Mucosa of rectum (tissue), 2 donors: Measurements from ENCODE around the gene TAF5L.

Source experiments
- H3K27ac ChIP-seq, 2 donors: one replicate each; pipeline ENCODE4 v1.7.0; 2013; ENCODE audit warnings: inconsistent platforms in 2 of 2, low read depth in 2 of 2, low read length in 2 of 2
- H3K27me3 ChIP-seq, 2 donors: one replicate each; pipeline ENCODE4 v1.7.0; 2013; ENCODE audit warnings: low read length in 2 of 2; ENCODE audit not compliant: control insufficient read depth in 2 of 2, insufficient read depth in 2 of 2
- H3K36me3 ChIP-seq, 2 donors: one replicate each; pipeline ENCODE4 v1.7.0; 2013; ENCODE audit warnings: low read length in 2 of 2; ENCODE audit not compliant: control insufficient read depth in 2 of 2, insufficient read depth in 2 of 2
- H3K4me1 ChIP-seq, 2 donors: one replicate each; pipeline ENCODE4 v1.7.0; 2013; ENCODE audit warnings: low read length in 2 of 2, mild to moderate bottlenecking in 1 of 2; ENCODE audit not compliant: control insufficient read depth in 2 of 2, insufficient read depth in 2 of 2
- H3K4me3 ChIP-seq, 2 donors: one replicate each; pipeline ENCODE4 v1.7.0; 2013; ENCODE audit warnings: low read length in 2 of 2
- H3K9ac ChIP-seq, 2 donors: one replicate each; pipeline ENCODE4 v1.7.0; 2013; ENCODE audit warnings: low read length in 2 of 2, low read depth in 1 of 2, mild to moderate bottlenecking in 1 of 2
- H3K9me3 ChIP-seq, 2 donors: one replicate each; pipeline ENCODE4 v1.7.0; 2013; ENCODE audit warnings: low read length in 2 of 2; ENCODE audit not compliant: control insufficient read depth in 2 of 2
- donor health status: healthy.
- donor health status: Normal muscosa, but diverticular disease.

Gene TAF5L

DNA sequence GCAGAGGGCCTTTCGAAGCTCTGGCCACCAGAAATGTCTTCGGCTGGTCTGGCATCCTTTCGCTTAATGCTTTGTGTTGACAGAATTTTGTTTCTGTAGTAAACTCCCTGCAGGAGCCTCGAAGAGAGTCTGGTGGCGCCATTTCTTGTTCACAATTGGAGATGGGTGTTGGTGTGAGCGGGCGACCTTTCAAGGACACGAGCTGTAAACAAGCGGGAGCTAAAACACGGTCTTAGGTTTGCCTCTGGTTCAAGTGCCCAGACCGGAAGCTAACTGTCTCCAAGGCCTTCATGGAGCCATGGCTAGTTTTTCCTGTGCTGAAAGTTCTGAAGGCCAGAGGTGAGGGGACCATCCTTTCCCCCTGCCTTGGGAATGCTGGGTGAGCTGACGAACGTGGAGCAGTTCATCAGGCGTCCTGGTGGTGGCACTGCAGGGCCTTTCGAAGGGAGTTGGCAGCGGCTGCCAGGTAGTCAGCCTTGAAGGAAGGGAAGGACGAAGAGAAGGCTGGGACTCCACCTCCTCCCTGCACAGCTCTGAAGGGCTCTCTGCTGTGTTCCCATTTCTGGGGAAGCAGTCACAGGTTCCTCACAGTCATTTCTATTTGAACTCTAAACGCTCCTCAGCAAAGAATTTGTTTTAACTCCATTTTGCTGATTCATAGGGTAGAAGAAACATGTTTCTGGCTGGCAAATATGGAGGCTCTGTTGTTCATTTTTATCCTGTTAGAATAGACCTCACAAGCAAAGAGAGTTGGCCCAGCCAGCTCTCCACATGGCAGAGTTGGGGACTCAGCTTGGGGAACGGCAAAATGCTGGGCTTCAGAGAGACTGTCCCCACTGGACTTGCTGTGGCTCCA lies 35.3 kb upstream of the TAF5L start:
- no peak overlapping the region for H3K9ac ChIP-seq
- no peaks in the 10 kb centered on the region for H3K27me3 ChIP-seq
- H3K36me3 ChIP-seq, result peaks cover 0 to 11% of the 10 kb centered on the region in 2 donors
- no peak overlapping the region for H3K4me3 ChIP-seq
- H3K27ac ChIP-seq, result no peak overlapping the region
- no peaks in the 10 kb centered on the region for H3K4me1 ChIP-seq
- H3K9me3 ChIP-seq, result no peaks in the 10 kb centered on the region

DNA sequence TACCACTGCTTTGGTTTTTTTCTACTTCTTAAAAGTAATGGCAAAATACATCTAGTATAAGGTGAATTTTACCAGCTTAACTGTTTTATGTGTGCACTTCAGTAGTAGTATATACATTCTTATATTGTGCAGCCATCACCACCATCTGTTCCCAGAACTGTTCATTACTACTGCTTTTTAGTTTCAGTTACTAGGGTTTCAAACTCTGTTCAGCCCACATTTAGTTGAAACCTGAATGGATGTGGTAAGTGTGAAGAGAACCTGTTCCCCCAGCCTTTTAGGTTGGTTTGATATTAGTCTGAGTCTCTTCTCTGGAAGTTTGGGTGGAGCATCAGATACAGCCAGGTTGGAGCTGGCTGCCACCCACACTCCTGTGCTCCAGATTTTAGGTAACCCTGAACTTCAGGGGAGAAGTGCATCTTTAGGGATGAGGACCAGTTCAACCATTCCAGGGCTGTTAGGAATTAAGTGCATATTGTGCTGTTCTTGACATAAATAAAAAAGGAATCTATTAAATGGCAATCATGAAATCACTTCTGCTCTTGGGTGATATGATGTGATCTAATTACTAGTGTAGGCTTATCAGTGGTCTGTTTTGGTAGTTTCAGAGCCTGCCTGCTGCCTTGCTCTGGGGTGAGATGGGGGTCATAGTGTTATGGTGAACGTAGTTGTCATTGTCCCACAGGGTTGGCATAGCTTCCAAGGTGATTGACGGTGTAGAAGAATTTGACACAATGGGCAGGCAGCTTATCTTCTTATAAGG lies 32.3 kb upstream of the TAF5L start:
- Histone ChIP-seq H3K27ac (no peak overlapping the region), H3K4me1 (no peaks in the 10 kb centered on the region), H3K4me3 (no peak overlapping the region), H3K27me3 (no peaks in the 10 kb centered on the region), H3K9me3 (no peaks in the 10 kb centered on the region), H3K36me3 (peaks cover 10 to 15% of the 10 kb centered on the region in 2 donors), H3K9ac (no peak overlapping the region)

DNA sequence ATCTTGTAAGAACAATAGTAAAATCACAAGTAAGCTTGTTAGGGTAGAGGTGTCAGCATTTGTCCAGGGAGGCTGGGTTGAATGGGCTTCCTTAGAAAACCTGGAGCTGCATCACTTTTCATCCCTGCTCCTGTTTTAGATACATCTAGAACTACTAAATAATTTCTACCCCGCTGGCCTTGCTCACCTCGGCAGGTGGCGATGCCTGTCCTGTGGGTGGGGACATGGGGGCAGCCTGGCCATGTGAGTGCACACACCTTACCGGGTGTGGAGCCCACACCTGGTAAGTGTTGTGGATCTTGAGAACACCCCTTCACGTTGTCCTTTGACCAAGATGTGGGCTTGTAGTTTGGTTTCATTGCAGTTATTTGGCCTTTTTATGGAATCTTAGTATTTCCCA lies 29.9 kb upstream of the TAF5L start:
- Histone ChIP-seq H3K9ac (no peak overlapping the region), H3K4me3 (no peak overlapping the region), H3K36me3 (peaks cover 14 to 23% of the 10 kb centered on the region in 2 donors), H3K4me1 (no peaks in the 10 kb centered on the region), H3K9me3 (no peaks in the 10 kb centered on the region), H3K27ac (no peak overlapping the region), H3K27me3 (no peaks in the 10 kb centered on the region)

DNA sequence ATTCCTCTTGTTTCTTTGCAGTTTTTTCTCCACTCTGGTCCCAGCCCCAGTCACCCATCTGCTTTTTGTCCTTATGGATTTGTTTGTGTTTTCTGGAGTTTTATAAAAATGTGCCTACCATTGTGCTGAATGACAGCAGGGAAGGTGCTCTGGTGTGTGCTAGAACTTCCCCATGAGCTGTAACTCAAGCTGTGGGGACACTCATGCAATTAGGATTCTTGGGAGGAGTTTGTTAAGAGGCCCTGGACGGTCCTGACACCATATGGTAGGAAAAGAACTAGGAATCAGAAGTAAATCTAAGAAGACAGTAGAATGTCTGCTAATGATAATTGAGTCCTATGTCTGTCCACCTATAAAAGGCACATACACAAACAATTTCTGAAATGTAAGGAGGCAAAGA lies 27.5 kb upstream of the TAF5L start:
- H3K4me1 ChIP-seq, result no peaks in the 10 kb centered on the region
- H3K27ac ChIP-seq, result no peak overlapping the region
- peaks cover 29 to 33% of the 10 kb centered on the region in 2 donors for H3K36me3 ChIP-seq
- no peaks in the 10 kb centered on the region for H3K27me3 ChIP-seq
- H3K9ac ChIP-seq, result no peak overlapping the region
- H3K4me3 ChIP-seq, result no peak overlapping the region
- H3K9me3 ChIP-seq, result no peaks in the 10 kb centered on the region

DNA sequence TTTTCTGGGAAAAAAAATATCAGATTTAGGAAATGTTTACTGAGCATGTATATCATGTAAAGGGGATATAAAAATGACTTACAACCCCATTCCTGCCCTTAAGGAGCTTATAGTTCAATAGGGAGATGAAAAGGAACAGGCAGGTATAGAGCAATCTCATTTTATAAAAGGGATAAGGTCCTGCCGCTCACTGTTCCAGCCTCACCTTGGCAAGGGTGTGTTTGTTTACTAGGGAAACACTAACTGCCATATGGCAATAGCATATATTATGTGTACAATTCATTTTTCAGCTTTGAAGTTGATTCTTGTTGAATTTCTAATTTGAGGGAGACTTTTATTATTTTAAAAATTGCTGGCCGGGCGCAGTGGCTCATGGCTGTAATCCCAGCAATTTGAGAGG lies 25.6 kb upstream of the TAF5L start:
- Histone ChIP-seq H3K9ac (no peak overlapping the region), H3K36me3 (peaks cover 41 to 43% of the 10 kb centered on the region in 2 donors), H3K27me3 (no peaks in the 10 kb centered on the region), H3K27ac (no peak overlapping the region), H3K9me3 (no peaks in the 10 kb centered on the region), H3K4me1 (no peaks in the 10 kb centered on the region), H3K4me3 (no peak overlapping the region)

DNA sequence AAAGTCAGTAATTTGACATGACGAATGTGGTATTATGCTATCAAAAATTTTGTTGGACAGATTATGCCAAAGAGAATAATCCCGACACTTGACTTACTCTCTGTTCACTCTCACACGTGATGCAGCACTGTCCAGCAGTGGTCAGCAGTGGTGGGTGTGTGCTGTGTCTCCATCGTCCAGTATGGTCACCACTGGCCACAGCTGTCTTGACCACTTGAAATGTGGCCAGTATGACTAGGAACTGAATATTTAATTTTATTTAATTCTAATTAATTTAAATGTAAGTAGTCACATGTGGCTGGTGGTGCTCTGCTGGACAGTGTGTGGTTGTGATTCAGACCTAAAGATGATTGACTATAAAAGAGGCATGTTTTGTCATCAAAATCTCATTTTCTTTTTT lies 24.1 kb upstream of the TAF5L start:
- Histone ChIP-seq H3K9me3 (no peaks in the 10 kb centered on the region), H3K4me1 (no peaks in the 10 kb centered on the region), H3K4me3 (no peak overlapping the region), H3K27me3 (no peaks in the 10 kb centered on the region), H3K27ac (no peak overlapping the region), H3K9ac (no peak overlapping the region), H3K36me3 (peaks cover 45 to 51% of the 10 kb centered on the region in 2 donors)

DNA sequence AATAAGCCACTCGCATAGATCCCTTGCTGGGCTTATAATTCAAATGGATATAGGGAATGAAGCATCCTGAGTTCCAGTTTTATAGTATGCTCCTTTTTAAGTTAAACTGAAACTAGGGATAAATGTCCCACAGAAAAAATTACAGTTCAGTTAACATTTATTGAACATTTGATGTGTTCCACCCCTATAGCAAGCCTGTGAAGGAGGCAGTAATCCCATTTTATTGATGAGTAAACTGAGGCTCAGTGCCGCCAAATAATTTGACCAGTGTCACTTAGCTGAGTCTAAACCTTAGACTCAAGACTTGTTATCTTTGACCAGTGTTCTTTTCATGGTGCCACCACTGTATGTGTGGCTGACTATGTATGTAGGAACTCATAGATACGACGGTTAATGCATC lies 22.5 kb upstream of the TAF5L start:
- H3K4me1 ChIP-seq, result no peaks in the 10 kb centered on the region
- peaks cover 38 to 51% of the 10 kb centered on the region in 2 donors for H3K36me3 ChIP-seq
- no peak overlapping the region for H3K9ac ChIP-seq
- H3K27ac ChIP-seq, result no peak overlapping the region
- no peaks in the 10 kb centered on the region for H3K9me3 ChIP-seq
- no peaks in the 10 kb centered on the region for H3K27me3 ChIP-seq
- no peak overlapping the region for H3K4me3 ChIP-seq

DNA sequence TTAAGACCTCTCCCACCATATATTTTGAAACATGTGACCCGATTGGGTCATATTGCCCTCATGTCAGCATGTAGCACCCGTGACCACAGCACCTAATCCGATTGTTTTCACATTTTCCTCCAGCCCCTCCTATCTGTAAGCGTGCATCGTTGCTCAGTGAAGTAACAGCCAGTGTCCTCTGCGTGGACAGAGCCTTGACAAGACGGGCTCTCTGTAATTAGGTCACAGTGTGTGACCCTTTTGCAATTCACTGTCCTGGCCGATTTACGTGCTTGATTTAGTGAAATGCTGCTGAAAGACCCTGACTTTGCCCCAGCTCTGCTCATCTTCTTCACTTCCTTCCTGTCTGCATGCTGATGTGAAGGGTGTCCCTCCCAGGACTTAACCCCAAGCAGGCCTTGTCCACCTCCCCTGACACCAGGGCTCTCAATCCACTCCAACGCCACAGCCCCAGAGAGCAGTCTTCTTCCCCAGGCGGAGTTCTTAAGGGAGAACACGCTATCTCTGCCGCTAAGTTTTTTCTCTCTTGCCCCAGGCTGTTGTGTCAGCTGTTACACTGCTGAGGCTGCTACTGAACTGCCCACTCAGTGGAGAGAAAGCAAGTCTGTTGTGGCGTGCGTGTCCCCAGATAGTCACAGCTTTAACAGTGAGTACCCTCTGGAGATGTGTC lies 19.5 kb upstream of the TAF5L start:
- Histone ChIP-seq H3K9me3 (no peaks in the 10 kb centered on the region), H3K27ac (no peak overlapping the region), H3K4me1 (peaks cover 3% of the 10 kb centered on the region in 2 donors)

DNA sequence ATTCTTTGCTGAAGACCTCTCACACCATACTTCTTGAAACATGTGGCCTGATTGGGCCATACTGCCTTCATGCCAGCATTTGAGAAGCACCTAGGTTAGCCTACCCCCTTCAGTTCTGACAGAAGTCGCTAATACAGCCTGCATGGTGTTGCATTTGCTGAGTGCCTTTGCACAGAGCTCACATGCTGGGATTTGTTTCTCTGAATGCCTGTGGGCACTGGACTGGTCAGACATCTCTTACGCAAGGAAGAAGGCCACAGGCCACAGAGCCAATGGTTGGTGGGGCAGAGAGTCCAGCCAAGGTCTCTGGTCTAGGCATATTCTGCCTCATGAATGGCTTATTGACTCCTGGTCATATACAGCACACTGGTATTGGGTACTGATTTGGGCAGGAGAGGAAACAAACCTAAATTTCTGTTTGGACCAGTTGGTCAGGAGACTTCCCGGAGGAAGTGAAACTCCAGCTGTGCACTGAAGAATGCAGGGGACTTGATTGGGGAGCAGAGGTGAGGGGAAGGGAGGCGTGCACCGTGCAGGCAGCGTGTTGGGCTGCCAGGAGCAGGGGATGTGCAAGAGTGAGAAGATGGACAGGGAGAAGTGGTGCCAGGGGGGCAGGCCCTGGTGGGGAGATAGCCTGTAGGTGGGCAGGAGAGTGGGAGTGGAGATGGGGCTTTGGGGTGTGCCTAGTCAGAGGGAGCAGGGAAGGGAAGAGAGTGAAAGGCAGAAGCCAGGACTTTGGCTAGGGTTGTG lies 18.2 kb upstream of the TAF5L start:
- Histone ChIP-seq H3K36me3 (peaks cover 34 to 35% of the 10 kb centered on the region in 2 donors), H3K4me1 (peaks cover 3 to 5% of the 10 kb centered on the region in 2 donors), H3K27ac (no peak overlapping the region), H3K27me3 (no peaks in the 10 kb centered on the region), H3K4me3 (no peak overlapping the region), H3K9me3 (no peaks in the 10 kb centered on the region), H3K9ac (no peak overlapping the region)

More for the DNA sequence above, 19.5 kb upstream of the TAF5L start:
- Histone ChIP-seq H3K4me3 (no peak overlapping the region), H3K36me3 (peaks cover 39 to 42% of the 10 kb centered on the region in 2 donors), H3K9ac (no peak overlapping the region), H3K27me3 (no peaks in the 10 kb centered on the region)
